NCI-H524 treated with DMSO at 0.1 percent for 48 hours (cell line): ENCODE results near the gene TAS1R3.

Experiments
- DNase-seq: peaks from one replicate; lab custom pipeline; 2025; lab: John Stamatoyannopoulos, UW

TAS1R3 gene

DNA sequence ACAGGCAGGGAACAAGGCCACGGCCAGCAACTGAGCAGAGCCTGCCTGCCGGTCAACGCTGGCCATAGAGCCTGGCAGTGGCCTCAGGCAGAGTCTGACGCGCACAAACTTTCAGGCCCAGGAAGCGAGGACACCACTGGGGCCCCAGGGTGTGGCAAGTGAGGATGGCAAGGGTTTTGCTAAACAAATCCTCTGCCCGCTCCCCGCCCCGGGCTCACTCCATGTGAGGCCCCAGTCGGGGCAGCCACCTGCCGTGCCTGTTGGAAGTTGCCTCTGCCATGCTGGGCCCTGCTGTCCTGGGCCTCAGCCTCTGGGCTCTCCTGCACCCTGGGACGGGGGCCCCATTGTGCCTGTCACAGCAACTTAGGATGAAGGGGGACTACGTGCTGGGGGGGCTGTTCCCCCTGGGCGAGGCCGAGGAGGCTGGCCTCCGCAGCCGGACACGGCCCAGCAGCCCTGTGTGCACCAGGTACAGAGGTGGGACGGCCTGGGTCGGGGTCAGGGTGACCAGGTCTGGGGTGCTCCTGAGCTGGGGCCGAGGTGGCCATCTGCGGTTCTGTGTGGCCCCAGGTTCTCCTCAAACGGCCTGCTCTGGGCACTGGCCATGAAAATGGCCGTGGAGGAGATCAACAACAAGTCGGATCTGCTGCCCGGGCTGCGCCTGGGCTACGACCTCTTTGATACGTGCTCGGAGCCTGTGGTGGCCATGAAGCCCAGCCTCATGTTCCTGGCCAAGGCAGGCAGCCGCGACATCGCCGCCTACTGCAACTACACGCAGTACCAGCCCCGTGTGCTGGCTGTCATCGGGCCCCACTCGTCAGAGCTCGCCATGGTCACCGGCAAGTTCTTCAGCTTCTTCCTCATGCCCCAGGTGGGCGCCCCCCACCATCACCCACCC lies at the start of gene TAS1R3:
TSS of gene TAS1R3 (plus strand) at position 213 of the 898 bp plus-strand sequence. CDS start at position 279, 66 bp downstream.
- no peak for DNase-seq

DNA sequence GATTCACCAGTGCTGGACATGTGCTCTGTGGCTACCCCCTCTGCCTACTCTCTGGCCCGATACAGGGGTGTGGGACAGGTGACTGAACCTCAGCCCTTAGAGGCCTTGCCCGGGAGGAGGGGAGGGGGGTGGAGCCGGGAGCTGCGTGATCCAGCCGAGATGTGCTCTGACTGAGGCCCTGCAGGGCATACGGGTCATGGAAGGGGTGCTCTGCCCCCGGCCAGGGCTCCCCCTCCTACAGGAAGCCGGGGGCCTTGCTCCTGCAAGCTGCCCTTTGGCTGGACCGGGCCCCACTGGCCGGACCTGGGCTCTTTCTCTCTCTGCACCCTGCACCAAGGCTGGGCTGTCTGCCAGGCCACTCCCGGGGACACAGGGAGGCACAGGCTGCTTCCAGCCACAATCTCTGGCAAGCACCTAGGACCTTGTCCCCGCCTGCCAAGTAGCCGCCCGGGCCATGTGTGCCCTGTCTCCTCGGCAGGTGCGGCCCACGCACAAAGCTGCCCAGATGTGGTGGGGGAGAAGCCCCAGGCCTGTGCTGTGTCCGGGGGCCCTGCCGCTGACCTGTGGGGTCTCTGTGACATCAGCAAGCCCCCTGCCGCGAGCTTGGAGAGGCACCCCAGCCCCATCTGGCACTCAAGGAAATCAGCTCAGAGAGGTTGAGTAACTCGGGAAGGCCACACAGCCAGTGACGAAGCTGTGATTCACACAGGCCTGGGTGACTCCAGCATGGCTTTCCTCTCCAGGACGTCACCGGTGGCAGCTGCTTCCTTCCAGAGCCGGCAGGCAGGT lies 49.4 kb upstream of the TAS1R3 start:
- no peak for DNase-seq

DNA sequence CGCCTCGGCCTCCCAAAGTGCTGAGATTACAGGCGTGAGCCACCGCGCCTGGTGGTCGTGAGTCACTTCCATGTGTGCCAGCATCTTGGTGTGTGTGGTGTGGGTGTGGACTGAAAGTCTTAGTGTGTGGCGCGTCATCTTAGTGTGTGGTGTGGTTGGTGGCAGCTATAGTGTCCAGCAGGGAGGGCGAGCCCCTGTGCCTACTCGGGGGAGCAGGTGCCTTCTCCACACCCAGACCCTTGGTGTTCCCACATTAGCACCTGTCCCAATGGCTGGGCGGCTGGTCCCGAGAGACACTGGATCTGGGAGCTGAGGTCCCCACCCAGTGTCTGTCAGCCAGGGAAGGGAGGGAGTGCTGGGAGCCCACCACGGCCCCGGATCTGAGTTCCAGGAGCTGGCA lies 48.1 kb upstream of the TAS1R3 start:
- no peak for DNase-seq

DNA sequence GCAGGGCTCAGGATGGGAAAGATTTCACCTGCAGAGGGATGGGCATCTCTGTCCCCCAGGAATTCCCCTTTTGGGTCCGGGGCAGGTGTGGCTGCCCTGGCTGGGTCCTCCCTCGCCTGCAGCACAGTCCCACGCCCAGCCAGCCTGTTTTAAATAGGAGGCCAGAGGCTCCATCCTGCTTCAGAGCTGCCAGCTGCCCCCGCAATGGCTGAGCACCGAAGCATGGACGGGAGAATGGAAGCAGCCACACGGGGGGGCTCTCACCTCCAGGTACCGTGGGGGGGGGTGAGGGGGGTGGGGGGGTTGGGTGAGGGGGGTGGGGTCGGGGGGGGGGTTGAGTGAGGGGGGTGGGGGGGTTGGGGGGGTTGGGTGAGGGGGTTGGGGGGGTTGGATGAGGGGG lies 47.3 kb upstream of the TAS1R3 start:
- DNase-seq, result no peak

DNA sequence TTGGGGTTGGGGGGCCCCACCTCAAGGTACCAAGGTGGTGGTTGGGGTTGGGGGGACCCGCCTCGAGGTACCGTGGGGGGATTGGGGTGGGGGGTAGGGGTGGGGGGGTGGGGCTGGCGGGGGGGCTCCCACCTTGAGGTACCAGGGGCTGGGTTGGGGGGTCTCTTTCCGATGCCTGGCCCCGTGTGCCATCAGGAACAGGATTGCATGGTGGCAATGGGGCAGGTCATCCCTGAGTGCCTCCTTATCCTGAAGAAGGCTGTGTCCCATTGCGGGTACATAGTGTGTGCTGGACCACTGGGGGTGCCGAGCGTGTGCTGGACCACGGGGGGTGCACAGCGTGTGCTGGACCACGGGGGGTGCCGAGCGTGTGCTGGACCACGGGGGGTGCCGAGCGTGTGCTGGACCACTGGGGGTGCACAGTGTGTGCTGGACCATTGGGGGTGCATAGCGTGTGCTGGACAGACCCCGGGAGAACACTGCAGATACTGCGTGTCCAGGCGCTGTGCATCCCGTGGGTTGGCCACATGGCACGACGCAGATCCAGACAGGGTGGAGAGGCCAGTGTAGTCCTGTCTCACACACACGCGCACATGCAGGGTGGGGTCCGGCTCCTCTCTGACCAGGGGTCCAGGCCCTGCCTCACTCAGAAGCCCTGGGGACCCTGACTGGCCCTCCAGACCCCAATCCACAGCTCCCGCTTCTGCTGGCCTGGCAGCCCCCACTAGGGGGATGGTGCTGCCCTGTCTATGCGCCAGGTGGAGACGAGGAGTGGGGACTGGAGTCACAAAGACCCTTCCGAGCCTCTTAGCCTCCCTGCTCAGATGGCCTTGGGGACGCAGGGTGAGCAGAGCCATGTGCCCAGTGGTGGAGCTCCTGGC lies 46.6 kb upstream of the TAS1R3 start:
- no peak for DNase-seq

DNA sequence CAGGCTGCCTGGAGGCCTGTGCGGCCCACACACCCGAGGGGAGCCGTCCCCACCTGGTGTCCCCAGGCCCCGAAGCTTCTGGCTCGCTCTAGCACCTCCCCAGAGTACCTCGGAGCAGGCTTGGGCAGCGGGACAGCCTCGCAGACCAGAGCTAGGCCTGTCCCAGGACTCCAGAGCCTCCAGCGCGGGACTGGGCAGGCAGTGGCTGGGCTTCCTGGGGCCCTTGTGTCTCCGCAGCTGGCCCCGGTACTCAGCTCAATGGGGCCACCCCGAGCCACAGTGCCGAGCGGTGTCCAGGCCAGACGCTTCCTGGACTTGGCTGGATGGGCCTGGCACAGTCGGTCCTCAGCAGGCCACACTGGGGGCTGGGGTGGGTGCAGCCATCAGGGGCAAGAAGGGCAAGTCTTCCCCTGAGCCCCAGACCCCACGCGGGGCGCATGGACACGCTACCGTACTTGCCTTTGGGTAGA lies 45.9 kb upstream of the TAS1R3 start:
- no peak for DNase-seq

DNA sequence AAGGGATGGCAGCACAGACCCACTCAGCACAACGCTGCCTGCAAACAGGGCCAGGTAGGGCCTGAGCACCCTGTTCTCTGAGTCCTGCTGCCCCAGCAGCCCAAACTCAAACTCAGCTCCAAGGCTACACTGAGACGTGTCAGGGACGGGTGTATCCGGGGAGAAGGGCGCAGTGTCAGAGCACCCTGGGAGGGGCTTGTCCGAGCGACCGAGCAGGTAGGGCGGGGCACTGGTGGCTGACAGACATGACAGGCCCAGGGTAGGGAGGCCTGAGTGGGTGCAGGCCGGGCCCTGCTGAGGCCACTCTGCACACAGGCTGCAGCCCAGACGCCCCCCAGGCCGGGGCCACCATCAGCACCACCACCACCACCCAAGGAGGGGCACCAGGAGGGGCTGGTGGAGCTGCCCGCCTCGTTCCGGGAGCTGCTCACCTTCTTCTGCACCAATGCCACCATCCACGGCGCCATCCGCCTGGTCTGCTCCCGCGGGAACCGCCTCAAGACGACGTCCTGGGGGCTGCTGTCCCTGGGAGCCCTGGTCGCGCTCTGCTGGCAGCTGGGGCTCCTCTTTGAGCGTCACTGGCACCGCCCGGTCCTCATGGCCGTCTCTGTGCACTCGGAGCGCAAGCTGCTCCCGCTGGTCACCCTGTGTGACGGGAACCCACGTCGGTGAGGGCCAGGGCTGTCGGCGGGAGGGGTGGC lies 45.3 kb upstream of the TAS1R3 start:
- DNase-seq, result no peak

DNA sequence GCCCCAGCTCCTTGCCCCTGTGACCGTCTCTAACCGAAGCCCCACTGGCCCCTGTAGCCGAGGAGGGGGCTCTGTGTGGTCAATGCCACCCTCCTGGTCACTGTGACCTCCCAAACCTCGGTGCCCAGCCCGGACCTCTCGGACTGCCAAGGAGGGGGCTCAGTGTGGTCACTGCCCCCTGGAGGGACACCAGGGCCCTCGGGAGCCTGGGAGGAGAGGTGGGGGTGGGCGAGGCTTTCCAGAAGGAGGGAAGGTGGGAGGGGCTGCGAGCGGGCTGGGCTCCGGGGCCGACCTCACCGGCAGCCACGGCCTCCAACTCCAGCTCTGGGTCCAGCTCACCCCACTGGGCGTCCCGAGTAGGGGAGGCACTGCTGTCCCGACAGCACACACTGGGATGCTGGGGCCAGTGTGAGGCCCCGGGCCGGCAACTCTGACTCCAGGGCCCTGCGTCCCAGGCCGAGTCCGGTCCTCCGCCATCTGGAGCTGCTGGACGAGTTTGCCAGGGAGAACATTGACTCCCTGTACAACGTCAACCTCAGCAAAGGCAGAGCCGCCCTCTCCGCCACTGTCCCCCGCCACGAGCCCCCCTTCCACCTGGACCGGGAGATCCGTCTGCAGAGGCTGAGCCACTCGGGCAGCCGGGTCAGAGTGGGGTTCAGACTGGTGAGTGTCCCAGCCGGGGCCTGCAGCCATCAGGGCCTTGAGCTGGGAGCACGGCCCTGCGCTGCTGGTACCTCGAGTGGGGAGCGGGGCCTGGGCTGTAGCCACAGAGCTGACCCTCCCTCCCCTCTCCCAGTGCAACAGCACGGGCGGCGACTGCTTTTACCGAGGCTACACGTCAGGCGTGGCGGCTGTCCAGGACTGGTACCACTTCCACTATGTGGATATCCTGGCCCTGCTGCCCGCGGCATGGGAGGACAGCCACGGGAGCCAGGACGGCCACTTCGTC lies 44.5 kb upstream of the TAS1R3 start:
- no peak for DNase-seq

DNA sequence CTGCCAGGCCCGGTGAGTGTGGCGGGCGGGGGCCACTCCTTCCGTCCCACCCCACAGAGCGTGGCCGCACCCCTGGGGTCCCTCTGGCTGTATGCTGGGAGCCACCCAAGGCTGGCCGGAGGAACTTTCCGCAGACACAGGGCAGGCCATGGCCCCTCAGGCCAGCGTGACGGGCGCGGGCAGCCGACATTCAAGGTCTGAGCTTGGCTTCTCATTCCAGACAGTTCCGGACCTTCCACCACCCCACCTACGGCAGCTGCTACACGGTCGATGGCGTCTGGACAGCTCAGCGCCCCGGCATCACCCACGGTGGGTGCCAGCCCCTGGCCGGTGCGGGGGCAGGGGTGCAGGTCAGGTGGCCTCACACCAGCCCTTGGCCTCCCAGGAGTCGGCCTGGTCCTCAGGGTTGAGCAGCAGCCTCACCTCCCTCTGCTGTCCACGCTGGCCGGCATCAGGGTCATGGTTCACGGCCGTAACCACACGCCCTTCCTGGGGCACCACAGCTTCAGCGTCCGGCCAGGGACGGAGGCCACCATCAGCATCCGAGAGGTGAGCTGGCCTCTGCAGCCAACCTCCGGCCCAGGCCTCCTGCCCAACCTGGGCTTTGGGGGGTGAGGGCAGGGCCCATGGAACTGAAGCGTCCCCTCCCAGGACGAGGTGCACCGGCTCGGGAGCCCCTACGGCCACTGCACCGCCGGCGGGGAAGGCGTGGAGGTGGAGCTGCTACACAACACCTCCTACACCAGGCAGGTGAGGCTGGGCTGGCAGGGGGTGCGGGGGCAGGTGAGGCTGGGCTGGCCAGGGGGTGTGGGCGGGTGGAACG lies 43.6 kb upstream of the TAS1R3 start:
- DNase-seq, result no peak

DNA sequence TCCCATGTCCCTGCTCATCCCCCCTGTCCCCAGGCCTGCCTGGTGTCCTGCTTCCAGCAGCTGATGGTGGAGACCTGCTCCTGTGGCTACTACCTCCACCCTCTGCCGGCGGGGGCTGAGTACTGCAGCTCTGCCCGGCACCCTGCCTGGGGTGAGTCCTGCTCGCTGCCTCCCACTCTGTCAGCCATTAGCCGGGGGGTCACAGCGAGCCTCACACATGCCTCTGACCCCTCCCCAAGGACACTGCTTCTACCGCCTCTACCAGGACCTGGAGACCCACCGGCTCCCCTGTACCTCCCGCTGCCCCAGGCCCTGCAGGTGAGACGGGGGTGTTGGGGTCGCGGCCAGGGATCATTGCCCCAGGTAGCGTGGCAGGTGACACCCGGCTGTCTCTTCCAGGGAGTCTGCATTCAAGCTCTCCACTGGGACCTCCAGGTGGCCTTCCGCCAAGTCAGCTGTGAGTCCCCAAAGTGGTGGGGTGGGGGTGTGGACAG lies 40.8 kb upstream of the TAS1R3 start:
- no peak for DNase-seq

DNA sequence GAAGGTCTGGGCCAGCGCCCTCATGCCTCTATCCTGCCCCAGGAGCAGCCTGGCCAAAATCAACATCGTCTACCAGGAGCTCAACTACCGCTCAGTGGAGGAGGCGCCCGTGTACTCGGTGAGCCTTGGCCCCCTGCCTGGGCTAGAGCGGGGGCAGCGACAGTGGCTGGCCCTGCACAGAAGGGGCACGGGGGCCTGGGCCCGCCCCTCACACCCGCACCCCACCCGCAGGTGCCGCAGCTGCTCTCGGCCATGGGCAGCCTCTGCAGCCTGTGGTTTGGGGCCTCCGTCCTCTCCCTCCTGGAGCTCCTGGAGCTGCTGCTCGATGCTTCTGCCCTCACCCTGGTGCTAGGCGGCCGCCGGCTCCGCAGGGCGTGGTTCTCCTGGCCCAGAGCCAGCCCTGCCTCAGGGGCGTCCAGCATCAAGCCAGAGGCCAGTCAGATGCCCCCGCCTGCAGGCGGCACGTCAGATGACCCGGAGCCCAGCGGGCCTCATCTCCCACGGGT lies 40.0 kb upstream of the TAS1R3 start:
- no peak for DNase-seq

DNA sequence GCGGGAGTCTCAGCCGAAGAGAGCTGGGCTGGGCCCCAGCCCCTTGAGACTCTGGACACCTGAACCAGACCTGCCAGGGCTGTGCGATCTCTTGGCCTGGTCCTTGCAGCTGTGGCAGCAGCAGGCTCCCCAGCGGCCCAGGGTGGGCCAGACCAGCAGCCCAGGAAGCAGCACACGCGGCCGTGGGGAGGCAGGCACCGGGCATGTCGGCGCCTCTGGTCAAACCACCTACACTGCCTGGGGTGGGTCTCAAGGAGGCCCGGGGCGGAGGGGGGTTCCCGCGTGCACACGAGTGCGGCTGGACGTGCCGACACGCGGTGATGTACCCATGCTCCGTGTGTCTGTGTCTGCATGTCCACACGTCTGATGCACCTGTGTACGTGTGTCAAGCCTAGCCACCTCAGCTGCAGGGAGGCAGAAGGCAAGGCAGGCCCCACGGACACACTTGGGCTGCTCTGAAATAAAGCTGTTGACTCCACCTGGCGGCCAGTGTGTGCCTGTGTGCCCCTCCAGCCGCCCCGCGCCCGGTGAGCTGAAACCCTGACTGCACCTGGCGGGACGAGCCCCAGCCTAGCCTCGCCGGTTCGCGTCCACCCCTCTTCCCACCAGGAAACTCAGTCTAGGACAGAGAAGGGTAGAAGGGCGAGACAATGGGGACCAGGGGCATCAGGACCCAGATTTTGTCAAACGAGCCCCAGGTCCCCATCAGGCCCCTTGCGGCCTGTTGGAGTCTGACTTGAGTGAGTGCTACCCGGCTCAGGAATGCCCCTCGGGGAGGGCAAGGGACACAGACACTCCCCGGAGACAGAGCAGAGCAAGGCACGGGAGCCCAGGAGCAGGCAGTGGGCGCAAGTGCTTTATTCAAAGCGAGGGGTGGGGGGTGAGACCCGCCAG lies 39.3 kb upstream of the TAS1R3 start:
- no peak for DNase-seq

DNA sequence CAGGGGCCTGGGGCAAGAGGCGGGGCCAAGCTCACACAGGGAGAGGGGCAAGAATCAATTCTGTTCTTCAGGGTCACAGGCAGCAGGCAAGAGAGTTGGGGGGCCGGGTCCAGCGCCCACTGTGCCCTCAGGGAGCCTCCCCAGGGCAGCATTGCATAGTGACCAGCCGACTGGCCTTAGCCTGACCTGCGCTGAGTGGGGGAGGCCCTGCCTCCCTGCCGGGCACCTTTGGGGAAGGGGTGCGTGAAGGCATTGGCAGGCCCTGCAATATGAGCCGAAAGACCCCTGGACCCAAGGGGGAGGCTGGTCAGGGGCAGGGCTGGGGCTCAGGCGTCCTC lies 38.7 kb upstream of the TAS1R3 start:
- no peak for DNase-seq

DNA sequence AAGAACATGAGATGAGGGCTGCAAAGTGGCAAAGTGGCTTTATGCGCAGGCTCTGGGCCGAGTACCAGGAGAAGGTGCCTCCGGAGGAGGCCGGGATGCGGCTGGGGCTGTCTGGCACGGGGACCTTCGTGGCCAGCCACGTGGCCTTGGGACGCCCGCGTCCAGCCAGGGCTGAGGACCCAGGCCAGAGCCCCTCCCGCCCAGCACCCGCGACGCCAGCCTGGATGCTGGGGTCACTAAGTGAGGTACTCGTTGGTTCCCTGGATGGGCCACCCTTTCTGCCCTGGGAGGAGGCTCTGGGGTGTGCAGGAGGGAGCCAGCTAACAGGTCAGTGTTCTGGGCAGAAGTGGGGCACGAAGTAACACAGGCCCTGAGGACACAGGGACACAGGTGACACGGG lies 38.2 kb upstream of the TAS1R3 start:
- DNase-seq, result no peak

DNA sequence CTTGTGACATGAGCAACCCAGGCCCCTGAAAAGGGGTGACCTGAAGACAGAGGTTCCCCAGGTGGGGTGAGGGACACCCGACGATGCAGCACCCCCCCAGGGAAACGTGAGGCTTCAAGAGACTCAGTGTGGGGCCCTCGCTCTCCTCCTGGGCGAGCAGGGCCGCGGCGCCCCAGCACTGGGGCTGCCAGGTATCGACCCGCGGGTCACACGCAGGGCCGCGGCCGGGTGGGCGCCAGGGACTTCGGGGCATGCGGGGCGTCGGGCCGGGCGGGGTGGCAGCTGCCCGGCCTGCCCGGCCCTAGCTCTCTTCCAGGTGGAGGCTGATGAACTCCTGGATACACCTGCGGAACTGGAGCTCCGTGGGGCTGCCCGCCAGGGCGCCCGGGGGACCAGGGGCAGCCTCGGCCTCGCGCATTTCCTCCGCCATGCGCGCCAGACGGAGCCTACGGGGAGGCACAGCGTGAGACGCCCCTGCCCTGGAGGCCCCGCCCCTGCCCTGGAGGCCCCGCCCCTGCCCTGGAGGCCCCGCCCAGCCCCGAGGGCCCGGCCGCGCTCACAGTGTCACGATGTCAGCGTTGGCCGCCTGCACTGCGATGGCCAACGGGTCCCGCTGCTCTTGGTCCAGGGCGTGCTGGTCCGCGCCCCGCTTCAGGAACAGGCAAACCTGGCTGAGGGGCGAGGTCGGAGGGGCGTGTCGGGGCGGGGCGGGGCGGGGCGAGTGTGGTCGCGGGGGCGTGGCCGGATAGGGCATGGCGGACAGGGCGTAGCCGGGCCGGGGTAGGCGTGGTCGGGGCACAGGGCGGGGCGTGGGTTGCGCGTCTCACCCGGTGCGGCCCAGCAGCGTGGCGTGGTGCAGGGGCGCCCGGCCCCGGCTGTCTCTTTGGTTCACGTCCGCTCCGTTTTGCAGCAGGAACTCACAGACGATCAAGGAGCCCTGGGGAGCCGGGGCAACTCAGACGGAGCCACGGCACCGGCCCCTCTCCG lies 37.5 kb upstream of the TAS1R3 start:
- DNase-seq, result no peak

DNA sequence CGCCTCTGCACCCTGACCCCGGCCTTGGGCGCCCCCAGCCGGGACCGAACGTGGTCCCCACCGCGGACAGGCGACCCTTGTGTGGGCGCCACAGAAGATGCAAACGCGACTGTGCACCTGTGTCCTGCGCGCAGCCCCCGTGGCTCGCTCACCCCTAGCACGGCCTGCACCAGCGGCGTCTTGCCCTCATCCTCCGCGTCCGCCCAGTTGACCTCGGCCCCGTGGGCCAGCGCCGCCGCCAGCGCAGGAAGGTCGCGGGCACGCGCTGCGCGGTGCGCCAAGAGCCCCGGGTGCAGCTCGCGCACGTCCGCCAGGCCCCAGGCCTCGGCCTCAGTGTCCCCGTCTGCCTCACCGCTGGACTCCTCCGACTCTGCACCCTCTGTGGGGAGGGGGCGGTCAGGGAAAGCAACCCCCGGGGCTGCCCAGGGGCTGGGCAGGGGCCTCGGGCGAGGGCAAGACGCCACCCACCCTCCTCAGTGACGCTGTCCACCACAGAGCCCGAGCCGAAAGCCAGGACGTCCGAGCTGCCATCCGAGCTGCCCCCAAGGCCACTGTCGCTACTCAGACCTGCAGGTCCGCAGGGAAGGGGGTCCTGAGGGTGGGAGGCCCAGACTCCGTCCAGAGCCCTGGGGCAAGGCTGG lies 36.7 kb upstream of the TAS1R3 start:
- DNase-seq, result no peak
